KMS-11 (cell line): ENCODE measurements around the gene DRAM1.

Experiments
- H2AFZ ChIP-seq: fragments of 200-600 bp; sonication (generic); 2 replicates; pipeline ENCODE4 v1.6.1; 2016; ENCODE audit warnings: antibody characterized with exemption, mixed run types, low read depth
- H3K27ac ChIP-seq: fragments of 200-600 bp; sonication (generic); 2 replicates; pipeline ENCODE4 v1.6.1; 2016; ENCODE audit warnings: mild to moderate bottlenecking, mixed run types
- H3K27me3 ChIP-seq: fragments of 200-600 bp; sonication (generic); 2 replicates; pipeline ENCODE4 v1.6.1; 2017; ENCODE audit warnings: mild to moderate bottlenecking, low read depth, mixed run types, moderate library complexity; ENCODE audit not compliant: insufficient read depth
- H3K36me3 ChIP-seq: fragments of 200-600 bp; sonication (generic); 2 replicates; pipeline ENCODE4 v1.6.1; 2017; ENCODE audit warnings: mild to moderate bottlenecking, mixed run types; ENCODE audit not compliant: insufficient read depth
- H3K4me1 ChIP-seq: fragments of 200-600 bp; sonication (generic); 2 replicates; pipeline ENCODE4 v1.6.1; 2016; ENCODE audit warnings: mild to moderate bottlenecking, low read depth, mixed run types; ENCODE audit not compliant: poor library complexity, severe bottlenecking
- H3K4me2 ChIP-seq: fragments of 200-600 bp; sonication (generic); 2 replicates; pipeline ENCODE4 v1.7.0; 2016; ENCODE audit warnings: mild to moderate bottlenecking, mixed run types
- H3K4me3 ChIP-seq: fragments of 200-600 bp; sonication (generic); IDR thresholded peaks from 2 replicates; pipeline ENCODE4 v1.6.1; 2017; ENCODE audit warnings: low read depth, low read length, mixed read lengths; ENCODE audit not compliant: insufficient read depth
- H3K79me2 ChIP-seq: fragments of 200-600 bp; sonication (generic); 2 replicates; pipeline ENCODE4 v1.6.1; 2016; ENCODE audit warnings: low read depth, mixed run types; ENCODE audit not compliant: insufficient read depth
- H3K9ac ChIP-seq: fragments of 200-600 bp; sonication (generic); 2 replicates; pipeline ENCODE4 v1.6.1; 2016; ENCODE audit warnings: mild to moderate bottlenecking, mixed run types
- H4K20me1 ChIP-seq: fragments of 200-600 bp; sonication (generic); 2 replicates; pipeline ENCODE4 v1.6.1; 2016; ENCODE audit warnings: mild to moderate bottlenecking, mixed run types; ENCODE audit not compliant: insufficient read depth
- CTCF ChIP-seq: fragments of 200-600 bp; sonication (generic); conservative IDR thresholded peaks from 2 replicates; pipeline ENCODE4 v1.6.1; 2017; ENCODE audit warnings: low read depth, mild to moderate bottlenecking, antibody characterized with exemption, low read length, moderate library complexity, mixed read lengths

Gene DRAM1

GRCh38 chr12:101841069-101841468 is 36.3 kb upstream of the DRAM1 start:
- H3K4me1 ChIP-seq: peaks cover 19% of the 10 kb centered on the region
- H3K79me2 ChIP-seq: no peaks in the 10 kb centered on the region
- H3K4me2 ChIP-seq: no peak overlapping the region
- H3K27ac ChIP-seq: no peak overlapping the region
- H4K20me1 ChIP-seq: no peaks in the 10 kb centered on the region
- H3K27me3 ChIP-seq: no peaks in the 10 kb centered on the region
- no peak overlapping the region for H3K4me3 ChIP-seq
- no peak overlapping the region for H3K9ac ChIP-seq
- no peak for TF ChIP-seq CTCF
- no peaks in the 10 kb centered on the region for H3K36me3 ChIP-seq
- H2AFZ ChIP-seq: no peak overlapping the region

GRCh38 chr12:101845137-101845711 is 32.2 kb upstream of the DRAM1 start:
- Histone ChIP-seq H3K4me2 (no peak overlapping the region), H3K4me1 (no peaks in the 10 kb centered on the region), H3K9ac (no peak overlapping the region), H3K27ac (no peak overlapping the region), H3K27me3 (no peaks in the 10 kb centered on the region), H3K4me3 (no peak overlapping the region), H3K79me2 (no peaks in the 10 kb centered on the region), H4K20me1 (no peaks in the 10 kb centered on the region), H2AFZ (no peak overlapping the region), H3K36me3 (no peaks in the 10 kb centered on the region)
- TF ChIP-seq CTCF: no peak

- no peaks in the 10 kb centered on the region for H4K20me1 ChIP-seq
- H3K27ac ChIP-seq: no peak overlapping the region
- H3K36me3 ChIP-seq: no peaks in the 10 kb centered on the region
- no peak for TF ChIP-seq CTCF
- no peak overlapping the region for H3K4me3 ChIP-seq
- H3K4me2 ChIP-seq: no peak overlapping the region
- H3K4me1 ChIP-seq: no peaks in the 10 kb centered on the region
- no peaks in the 10 kb centered on the region for H3K27me3 ChIP-seq
- H2AFZ ChIP-seq: no peak overlapping the region
- no peaks in the 10 kb centered on the region for H3K79me2 ChIP-seq
- H3K9ac ChIP-seq: no peak overlapping the region
Measured at GRCh38 chr12:101847325-101847724, 30.1 kb upstream of the DRAM1 start.

GRCh38 chr12:101850199-101850598 is 27.2 kb upstream of the DRAM1 start:
- no peaks in the 10 kb centered on the region for H3K79me2 ChIP-seq
- H3K9ac ChIP-seq: no peak overlapping the region
- no peak overlapping the region for H3K27ac ChIP-seq
- H3K4me2 ChIP-seq: no peak overlapping the region
- H4K20me1 ChIP-seq: no peaks in the 10 kb centered on the region
- no peak overlapping the region for H2AFZ ChIP-seq
- H3K27me3 ChIP-seq: no peaks in the 10 kb centered on the region
- TF ChIP-seq CTCF: no peak
- H3K36me3 ChIP-seq: no peaks in the 10 kb centered on the region
- no peaks in the 10 kb centered on the region for H3K4me1 ChIP-seq
- H3K4me3 ChIP-seq: no peak overlapping the region
